ENCODE data around the gene MIB2.
"Not testable (repeated sequence)": the region's sequence is repeated elsewhere in the genome, so short reads cannot be mapped to it uniquely, and the experiment has no call there.

Gene MIB2

GRCh38 chr1:1664941-1665814, 49.9 kb downstream of the MIB2 start:
- no peak for TF ChIP-seq POLR2A (IDR thresholded peaks at IDR 0.05; ENCODE audit: low read depth, low read length)
- no peak for FAIRE-seq
- no peak for DNase-seq (ENCODE audit: insufficient read length, low spot score)

- no peak for FAIRE-seq
- no peak for DNase-seq (ENCODE audit: insufficient read length, low spot score)
- no peak for TF ChIP-seq POLR2A (IDR thresholded peaks at IDR 0.05; ENCODE audit: low read depth, low read length)
Measured at GRCh38 chr1:1665815-1666251, 50.5 kb downstream of the MIB2 start.

GRCh38 chr1:1666526-1666925, 51.2 kb downstream of the MIB2 start:
- DNase-seq (ENCODE audit: insufficient read length, low spot score) = no peak
- TF ChIP-seq POLR2A (IDR thresholded peaks at IDR 0.05; ENCODE audit: low read depth, low read length) = no peak
- FAIRE-seq = no peak

- FAIRE-seq = no peak
- no peak for DNase-seq (ENCODE audit: insufficient read length, low spot score)
- no peak for TF ChIP-seq POLR2A (IDR thresholded peaks at IDR 0.05; ENCODE audit: low read depth, low read length)
Measured at GRCh38 chr1:1669468-1670440, 54.5 kb downstream of the MIB2 start.

GRCh38 chr1:1670866-1671265, 55.6 kb downstream of the MIB2 start:
- no peak for TF ChIP-seq POLR2A (IDR thresholded peaks at IDR 0.05; ENCODE audit: low read depth, low read length)
- FAIRE-seq = no peak
- no peak for DNase-seq (ENCODE audit: insufficient read length, low spot score)

GRCh38 chr1:1671365-1672119, 56.2 kb downstream of the MIB2 start:
- no peak for TF ChIP-seq POLR2A (IDR thresholded peaks at IDR 0.05; ENCODE audit: low read depth, low read length)
- FAIRE-seq = no peak
- no peak for DNase-seq (ENCODE audit: insufficient read length, low spot score)

GRCh38 chr1:1672181-1672965, 57.1 kb downstream of the MIB2 start:
- TF ChIP-seq POLR2A (IDR thresholded peaks at IDR 0.05; ENCODE audit: low read depth, low read length) = no peak
- DNase-seq (ENCODE audit: insufficient read length, low spot score) (no peak), FAIRE-seq (no peak)

- FAIRE-seq; DNase-seq (ENCODE audit: insufficient read length, low spot score): not testable (repeated sequence)
Measured at GRCh38 chr1:1674806-1675205, 59.5 kb downstream of the MIB2 start.

- not testable (repeated sequence) for FAIRE-seq; DNase-seq (ENCODE audit: insufficient read length, low spot score)
Measured at GRCh38 chr1:1675218-1675617, 59.9 kb downstream of the MIB2 start.

GRCh38 chr1:1676087-1676486, 60.8 kb downstream of the MIB2 start:
- not testable (repeated sequence) for DNase-seq (ENCODE audit: insufficient read length, low spot score); FAIRE-seq

- TF ChIP-seq POLR2A (IDR thresholded peaks at IDR 0.05; ENCODE audit: low read depth, low read length) = no peak
- DNase-seq (ENCODE audit: insufficient read length, low spot score) = no peak
- FAIRE-seq = no peak
Measured at GRCh38 chr1:1677718-1678580, 62.6 kb downstream of the MIB2 start.
